ENCODE measurements around the gene DNAAF3. TPM values are rescaled to one million over a fixed set of nuclear protein-coding genes. Genes with fewer than 3 reads are reported as not detected.
A peak's percentile ranks its signal among the peaks of the same experiment; 100 is the strongest.
"Not testable (repeated sequence)": the region's sequence is repeated elsewhere in the genome, so short reads cannot be mapped to it uniquely, and the experiment has no call there.

The DNAAF3 gene
- 3.4 TPM for total RNA-seq
- long read RNA-seq, partial matches to known transcripts: 3 of 121 reads
- long read RNA-seq, other reads (novel, unspliced or antisense): 118 of 121 reads

DNA sequence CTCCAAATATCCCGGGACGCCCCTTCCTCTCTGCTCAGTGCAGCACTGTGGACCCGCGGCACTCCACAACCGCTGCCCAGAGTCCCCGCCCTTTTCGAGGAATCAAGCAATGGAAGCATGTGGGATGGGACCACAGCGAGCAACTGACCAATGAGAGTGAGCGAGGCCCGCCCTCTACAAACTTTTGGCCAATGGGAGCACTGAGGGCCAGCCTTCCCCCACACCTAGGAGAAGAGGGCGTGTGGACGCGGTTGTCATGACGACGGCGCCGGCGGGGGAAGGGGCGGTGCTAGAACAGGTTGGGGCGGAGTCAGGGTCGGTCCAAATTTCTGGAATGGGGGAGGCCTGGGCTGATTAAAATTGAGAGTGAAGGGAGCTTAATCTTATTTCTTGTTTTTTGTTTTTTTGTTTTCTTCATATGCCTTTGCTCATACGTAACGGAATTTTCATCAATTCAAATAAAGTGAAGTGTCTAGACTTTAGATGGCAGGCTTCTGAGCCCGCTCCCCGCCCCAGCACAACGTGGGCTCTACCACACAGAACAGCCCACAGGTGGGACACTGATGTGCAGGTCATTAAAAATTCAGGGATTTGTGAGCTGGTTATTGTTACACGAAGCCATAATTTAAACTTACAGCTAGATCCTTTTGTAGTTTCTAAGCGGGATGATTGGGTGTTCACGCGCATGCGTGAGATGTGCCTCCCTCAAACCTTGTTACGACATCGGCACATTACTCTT is at the start of gene DNAAF3:
Gene DNAAF3 (minus strand): TSS at position 84 of the 739 bp plus-strand sequence. CDS start 200 bp downstream, outside the sequence.
- peak; percentile 96 for DNase-seq (ENCODE audit: low spot score)
- intact Hi-C loops (cut with DNase I): no loop called here

DNA sequence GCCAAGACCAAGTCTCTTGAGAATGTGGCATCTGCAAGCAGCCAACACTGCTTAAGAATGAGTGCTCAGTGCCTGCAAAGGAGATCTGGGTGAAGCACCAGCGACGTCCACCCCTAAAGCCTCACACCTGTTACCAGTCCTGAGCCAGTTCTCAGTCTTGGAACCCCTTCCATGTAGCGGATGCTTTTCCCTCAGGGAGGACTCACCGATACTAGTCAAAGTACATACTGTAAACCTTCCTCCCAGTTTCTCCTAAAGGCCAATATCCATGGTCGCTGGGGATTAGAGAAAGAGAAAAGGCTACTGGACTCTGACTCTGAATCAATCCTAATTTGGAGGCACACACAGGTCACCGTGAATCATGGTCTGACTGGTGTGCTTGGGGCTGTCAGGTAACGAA is 47.1 kb upstream of the DNAAF3 start:
- intact Hi-C loops (cut with DNase I): no loop called here
- no peak for DNase-seq (ENCODE audit: low spot score)

DNA sequence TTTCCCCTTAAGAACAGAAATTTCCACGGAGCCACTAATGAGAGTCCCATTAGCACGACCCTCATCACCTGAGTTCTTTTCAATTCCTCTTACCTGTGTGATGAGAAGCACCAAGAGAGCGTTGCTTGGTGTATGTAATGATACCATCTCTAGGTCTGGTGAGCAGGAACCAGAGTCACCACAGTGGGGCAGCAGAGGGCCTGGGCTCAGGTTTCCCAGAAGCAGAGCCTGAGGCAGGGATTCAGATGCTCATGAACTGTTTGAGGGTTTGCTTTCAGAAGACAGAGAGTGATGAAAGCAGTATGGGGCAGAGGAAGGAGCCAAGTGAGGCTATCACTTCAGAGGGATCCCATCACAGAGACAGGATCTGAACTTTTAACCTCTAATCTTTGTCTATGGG is 46.0 kb upstream of the DNAAF3 start:
- intact Hi-C loops (cut with DNase I): no loop called here
- no peak for DNase-seq (ENCODE audit: low spot score)

DNA sequence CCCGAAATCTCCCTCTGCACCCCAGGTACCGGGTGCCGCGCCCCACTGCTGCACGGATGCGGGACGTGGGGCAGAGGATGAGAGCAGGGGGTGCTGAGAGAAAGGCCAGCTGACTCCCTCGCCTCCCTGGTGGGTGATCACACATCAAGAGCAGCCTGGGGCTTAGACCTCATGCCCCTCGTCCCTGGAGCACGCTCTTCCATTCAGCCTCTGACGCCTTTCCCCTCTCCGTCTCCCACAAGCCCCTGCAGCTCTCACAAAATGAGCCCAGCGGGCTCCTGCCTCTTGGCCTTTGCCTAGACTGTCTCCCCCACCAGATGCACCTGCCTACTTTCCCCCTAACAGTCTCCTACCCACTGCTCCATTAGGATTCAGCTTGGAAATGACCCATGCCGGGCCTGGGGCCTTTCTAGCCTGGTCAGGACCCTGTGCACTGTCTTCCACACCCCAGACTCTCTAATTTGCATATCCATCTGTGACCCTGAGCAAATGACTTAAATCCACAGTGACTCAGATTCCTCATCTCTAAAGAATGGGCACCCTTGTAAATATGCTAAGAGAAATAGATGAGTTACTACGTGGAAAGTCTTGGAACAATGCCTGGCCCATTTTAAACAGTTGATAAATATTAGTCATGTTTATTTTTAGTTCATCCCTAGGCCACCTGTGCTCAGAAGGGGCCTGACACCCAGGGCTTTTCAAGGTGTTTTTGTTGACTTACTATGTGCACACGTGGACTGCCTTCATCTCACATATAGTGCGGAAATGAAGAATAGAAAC is 43.5 kb upstream of the DNAAF3 start:
- intact Hi-C loops (cut with DNase I): no loop called here
- DNase-seq (ENCODE audit: low spot score): no peak

DNA sequence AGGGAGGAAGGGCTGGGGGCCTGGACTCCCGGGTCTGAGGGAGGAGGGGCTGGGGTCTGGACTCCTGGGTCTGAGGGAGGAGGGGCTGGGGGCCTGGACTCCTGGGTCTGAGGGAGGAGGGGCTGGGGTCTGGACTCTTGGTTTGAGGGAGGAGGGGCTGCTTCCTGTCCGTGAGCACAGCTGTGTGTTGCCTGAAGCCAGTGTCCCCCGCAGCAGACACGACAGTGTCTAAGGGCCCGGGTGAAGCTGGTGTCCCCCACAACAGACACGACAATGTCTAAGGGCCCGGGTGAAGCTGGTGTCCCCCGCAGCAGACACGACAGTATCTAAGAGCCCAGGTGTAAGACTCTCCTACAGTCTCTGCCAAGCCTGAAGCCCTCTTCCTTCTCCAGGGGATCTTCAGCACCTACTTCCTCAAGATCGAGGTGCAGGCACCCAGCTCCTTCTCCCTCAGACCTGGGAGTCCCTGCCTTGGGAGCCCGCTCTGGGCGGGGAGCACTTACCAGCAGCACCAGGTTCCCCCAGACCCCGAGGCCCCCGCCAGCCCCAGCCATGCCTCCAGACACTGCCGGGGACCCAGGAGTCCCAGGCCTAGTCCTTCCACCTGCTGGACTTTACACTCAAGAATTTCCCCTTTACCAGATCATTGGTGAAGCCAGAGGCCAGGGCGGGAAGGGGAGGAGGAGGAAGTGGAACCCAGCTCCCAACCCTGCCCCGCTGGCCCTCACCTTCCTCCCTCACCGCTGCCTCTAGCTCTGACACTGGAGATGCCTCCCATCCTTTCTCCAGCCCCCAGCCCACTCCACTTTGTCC is 42.7 kb upstream of the DNAAF3 start, which contains the start of gene PTPRH:
Gene PTPRH (minus strand): TSS at position 622 of the 813 bp plus-strand sequence. CDS start 68 bp downstream, at position 554.
- intact Hi-C loops (cut with DNase I): no loop called here
- DNase-seq (ENCODE audit: low spot score): no peak

DNA sequence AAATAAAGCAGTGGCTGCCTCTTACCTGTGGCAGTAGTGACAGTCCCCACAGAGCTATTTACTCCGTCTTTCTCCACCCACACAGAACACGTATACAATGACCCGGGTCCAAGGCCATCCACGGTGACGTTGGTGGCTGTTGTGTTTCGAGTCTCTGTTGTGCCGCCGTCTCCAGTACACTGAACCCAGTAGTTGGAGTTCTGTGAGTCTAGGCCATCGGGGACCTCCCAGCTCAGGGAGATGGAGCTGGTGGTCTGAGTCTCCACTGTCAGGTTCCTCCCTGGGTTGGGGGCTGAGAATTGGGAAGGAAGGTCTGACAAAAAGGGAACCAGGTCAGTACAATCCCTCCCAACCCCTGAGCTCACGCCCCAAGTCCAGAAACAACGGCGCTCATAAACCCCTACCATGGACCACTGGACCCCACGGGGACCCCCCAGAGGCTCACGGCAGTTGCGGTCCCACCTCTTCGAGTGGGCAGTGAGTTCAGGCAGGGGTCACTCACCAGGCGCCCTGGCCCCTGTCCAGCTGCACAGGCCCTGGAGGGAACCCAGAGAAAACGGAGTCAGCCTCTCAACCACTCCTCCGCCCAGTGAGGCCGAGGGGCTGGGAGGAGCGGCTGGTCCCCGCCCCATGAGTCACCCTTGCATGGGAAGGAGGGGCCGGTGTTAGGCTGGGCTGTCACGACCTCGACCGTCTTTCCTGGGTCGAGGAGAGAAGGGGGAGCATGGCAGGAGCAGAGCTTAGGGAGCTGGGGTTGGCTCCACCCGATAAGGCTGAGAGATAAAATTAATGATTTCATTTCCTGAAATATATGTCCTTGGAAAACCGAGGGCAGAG is 40.5 kb upstream of the DNAAF3 start:
- peak; percentile 89 for DNase-seq (ENCODE audit: low spot score)
- intact Hi-C loops (cut with DNase I): no loop called here

DNA sequence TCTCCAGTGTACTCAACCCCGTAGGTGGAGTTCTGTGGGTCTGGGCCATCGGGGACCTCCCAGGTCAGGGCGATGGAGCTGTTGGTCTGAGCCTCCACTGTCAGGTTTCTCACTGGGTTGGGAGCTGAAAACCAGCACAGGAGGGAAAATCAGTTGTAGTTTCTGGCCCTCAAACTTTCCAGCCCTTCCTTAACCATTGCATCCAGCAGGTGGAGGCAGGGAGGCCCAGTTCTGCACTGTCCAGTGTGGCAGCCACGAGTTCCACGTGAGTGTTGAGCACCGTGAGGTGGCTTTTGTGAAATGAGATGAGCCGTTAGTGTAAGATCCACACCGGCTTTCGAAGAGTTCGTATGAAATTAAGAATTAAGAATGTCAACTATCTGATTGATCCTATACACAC is 35.8 kb upstream of the DNAAF3 start:
- intact Hi-C loops (cut with DNase I); DNase-seq (ENCODE audit: low spot score): not testable (repeated sequence)

DNA sequence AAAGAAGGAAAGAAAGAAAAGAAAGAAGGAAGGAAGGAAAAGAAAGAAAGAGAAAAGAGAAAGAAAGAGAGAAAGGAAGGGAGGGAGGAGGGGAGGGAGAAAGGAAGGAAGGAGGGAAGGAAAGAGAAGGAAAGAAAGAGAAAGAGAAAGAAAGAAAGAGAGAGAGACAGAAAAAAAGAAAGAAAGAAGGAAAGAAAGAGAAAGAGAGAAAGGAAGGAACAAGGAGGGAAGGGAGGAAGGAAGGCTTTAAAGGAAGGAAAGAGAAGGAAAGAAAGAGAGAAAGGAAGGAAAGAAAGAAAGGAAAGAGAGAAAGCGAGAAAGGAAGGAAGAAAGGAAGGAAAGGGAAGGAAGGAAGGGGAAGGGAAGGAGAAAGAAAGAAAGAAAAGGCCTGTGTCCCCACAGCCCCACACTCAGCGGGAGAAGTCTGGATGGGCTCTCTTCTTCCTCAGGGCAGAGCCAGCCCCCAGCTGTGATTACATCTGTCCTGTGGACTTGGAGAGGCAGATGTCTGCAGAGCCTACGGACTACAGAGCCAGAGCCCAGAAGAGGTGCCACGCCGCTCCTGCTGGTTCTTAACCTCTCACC is 33.3 kb upstream of the DNAAF3 start:
- intact Hi-C loops (cut with DNase I): no loop called here
- DNase-seq (ENCODE audit: low spot score): no peak

DNA sequence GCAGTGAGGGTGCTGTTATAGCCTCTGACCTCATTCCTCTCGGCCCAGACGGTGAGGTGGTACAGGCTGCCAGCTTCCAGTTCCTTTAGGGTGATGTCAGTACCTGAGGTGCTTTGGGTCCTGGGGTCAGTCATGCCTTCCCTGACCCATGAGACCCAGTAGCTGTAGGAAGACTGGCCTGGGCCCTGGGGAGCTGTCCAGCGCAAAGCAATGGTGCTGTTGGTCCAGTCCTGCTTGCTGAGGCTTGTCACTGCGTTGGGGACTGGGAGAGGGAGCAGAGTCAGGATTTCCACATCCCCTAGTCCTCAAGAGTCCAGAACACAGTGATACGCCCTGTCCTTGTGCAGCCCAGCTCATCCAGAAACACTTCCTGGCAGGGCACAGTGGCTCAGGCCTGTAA is 32.2 kb upstream of the DNAAF3 start:
- DNase-seq (ENCODE audit: low spot score): no peak
- intact Hi-C loops (cut with DNase I): no loop called here

DNA sequence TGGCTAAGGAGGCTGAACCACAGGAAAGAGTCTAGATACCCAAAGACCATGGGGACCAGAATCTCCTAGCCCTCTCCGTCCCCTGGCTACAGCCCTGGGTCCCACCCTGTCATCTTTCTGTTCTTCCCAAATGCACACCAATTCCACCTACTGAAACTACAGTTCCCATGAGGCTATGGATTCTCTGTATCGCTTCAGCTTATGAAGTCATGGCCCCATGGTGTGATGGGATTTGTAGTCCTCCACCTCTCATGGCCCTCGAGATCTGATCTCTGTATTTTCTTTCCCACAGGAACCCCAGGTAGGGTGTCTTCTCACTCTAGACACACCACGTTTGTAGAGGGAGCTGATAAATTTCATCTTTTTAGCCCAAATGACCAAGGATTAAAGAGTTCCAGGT is 31.1 kb upstream of the DNAAF3 start:
- DNase-seq (ENCODE audit: low spot score): no peak
- intact Hi-C loops (cut with DNase I): no loop called here

DNA sequence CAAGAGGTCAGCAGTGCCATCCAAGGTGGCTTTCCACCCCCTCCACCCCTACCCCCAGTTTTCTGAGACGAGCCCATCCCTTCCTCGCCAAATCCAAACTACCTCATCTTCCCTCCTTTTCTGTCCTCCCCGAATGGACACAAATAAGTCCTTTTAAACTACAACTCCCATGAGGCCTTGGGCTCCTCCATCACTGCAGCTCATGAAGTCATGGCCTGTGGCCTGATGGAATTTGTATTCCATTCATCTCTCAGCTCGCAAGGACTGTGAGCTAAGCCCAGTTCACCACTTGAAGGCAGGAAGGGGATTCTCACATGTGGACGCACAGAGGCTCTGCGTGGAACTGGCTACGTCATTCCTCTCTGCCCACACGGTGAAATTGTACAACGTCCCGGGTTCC is 30.4 kb upstream of the DNAAF3 start:
- intact Hi-C loops (cut with DNase I): no loop called here
- DNase-seq (ENCODE audit: low spot score): no peak

DNA sequence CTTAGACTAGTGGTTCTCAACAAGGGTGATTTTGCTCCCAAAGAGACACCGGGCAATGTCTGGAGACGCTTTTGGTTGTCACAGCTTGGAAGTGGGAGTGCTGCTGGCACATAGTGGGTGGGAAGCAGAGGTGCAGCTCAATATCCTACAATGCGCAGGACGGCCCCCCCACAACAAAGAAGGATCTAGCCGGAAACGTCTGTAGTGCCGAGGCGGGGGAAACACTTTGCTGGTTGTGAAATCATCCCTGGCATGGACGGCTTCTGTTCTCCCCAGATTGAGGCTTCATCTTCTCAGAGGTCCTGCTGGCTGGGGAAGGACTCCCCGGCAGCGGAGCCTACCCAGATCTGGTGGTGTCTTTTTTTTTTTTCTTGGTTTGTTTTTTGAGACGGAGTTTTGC is 27.1 kb upstream of the DNAAF3 start:
- no peak for DNase-seq (ENCODE audit: low spot score)
- intact Hi-C loops (cut with DNase I): no loop called here

DNA sequence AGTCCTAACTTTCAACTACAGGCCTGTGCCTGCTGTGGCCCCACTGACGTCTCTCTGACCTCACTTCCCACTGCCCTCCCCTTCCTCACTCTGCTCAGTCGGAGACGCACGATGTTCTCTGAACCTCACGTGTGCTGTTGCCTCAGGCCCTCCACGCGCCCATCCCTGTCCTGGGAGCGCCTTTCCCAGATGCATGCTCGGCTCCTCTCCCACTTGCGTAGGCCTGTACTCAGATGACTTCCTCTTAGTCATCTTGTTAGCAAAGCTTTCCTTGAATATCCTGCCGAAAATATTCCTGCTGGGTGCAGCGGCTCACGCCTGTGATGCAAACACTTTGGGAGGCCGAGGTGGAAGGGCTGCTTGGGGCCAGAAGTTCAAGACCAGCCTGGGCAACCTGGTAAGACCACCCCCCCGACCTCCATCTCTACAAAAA is 23.0 kb upstream of the DNAAF3 start:
- DNase-seq (ENCODE audit: low spot score): no peak
- intact Hi-C loops (cut with DNase I): no loop called here

DNA sequence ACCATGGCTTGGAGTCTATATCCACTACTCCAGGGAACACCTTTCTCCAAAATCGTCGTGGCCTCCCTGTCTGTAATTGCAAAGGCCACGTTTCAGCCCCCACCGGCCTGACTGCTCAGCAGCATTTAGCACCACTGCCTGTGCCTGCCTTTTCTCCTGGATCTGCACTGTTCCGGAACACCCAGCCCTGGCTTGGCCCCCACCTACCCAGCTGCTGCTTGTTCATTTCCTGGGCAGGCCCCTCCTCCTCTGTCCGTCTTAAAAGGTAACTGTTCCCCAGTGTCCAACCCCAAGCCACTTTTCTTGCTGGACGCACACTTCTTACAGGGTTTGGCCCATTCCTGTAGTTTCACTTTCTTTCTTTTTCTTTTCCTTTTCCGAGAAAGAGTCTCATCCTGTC is 22.2 kb upstream of the DNAAF3 start:
- no peak for DNase-seq (ENCODE audit: low spot score)

DNA sequence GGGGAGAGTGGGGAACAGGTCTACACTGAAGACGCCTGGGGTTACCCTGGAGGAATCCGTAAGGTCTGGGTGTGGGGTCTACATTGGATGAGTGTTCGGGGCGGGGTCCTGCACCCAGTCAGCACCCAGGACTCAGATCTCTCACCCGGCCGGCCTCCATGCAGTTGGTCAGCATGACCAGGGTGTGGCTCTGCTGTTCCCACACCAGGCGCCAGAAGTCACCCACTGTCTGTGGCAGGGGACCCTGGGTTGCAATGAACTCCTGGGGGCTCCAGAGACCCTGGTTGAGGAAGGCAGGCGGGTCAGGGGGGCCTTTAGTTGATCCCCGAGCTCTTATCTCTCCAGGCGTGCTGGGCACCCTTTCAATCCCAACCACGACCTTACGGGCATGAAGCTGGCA is 19.7 kb upstream of the DNAAF3 start:
- intact Hi-C loops (cut with DNase I): no loop called here
- DNase-seq (ENCODE audit: low spot score): no peak

More for the DNA sequence above, 22.2 kb upstream of the DNAAF3 start:
- intact Hi-C loops (cut with DNase I): no loop called here

DNA sequence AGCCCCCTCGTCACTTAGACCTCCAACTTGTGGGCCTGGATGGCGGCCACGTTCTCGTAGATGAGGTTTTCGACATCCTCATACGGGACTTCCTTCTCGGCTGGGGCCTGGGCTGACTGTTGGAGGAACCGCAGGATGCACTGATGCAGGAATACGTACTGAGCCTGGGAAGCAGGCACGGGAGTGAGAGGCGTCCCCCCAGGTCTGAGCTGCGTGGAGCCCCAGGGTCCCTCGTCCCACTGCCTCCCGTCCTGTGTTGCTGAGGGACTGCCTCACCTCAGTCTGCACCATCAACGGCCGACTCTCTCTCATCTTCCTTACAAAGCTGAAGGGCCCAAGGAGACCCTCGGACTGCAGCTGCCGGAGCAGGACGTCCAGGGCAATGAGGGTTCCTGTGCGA is 15.3 kb upstream of the DNAAF3 start:
- intact Hi-C loops (cut with DNase I): no loop called here
- DNase-seq (ENCODE audit: low spot score): no peak

DNA sequence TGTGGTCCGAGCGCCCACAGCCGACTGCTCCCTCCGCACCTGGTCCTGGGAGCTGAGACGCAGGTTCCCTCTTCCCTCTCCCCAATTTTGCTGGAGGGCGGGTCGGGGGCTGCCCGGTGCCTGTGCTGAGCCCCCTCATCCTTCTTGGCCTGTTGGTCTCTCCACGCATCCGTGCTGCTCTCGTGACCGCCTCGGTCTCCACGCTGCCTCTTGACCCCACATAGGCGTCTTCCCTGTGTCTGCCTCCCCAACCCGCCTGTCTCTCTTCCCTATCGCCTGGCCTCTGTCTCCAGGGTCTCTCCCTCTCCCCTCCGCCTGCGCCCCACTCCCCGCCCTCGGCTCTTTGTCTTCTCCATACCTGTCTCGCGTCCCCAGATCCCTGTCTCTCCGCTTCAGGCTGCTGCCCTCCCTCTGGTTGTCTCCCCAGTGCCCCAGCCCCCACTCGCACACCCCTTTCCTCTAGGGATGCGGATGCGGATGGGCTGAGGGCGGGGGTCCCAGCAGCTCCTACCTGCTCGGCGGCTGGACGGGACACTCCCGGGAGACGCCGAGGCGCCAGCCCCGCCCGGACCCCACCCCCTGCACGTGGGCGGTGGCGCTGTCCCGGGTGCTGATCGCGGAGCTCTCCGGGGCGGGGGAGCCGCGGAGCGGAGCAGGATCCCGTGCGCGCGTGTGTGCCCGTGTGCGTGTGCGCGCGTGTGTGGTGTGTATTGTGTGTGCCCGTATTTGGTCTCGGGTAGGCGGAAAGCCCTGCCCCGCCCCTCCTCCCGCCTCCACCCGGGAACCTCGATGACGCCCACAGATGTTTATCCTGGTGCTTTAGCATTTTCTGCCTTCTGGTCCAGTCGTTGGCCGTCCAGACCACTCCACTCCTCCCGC is 13.4 kb upstream of the DNAAF3 start, which contains the start of gene SYT5:
Gene SYT5 (minus strand): TSS at position 684 of the 879 bp plus-strand sequence. CDS start 1,248 bp downstream, outside the sequence.
- intact Hi-C loops (cut with DNase I): no loop called here
- DNase-seq (ENCODE audit: low spot score): no peak

Data from cardiac septum (tissue), 1 donor.